Measurements from ENCODE around the gene DPCD. TPM values are rescaled to one million over a fixed set of nuclear protein-coding genes. Genes with fewer than 3 reads are reported as not detected.

DPCD gene
- polyA plus RNA-seq, 1 donor from 2014 or later, result 234 TPM

- H3F3A ChIP-seq (ENCODE audit: insufficient read depth, low read length, poor library complexity, severe bottlenecking), result no peaks in the 10 kb centered on the region
- no peaks in the 10 kb centered on the region for H4K20me1 ChIP-seq (ENCODE audit: insufficient read depth)
- no peaks in the 10 kb centered on the region for H3K36me3 ChIP-seq (ENCODE audit: insufficient read depth, low read length)
- H3K9me2 ChIP-seq (ENCODE audit: insufficient read depth, low read length), result no peaks in the 10 kb centered on the region
- no peaks in the 10 kb centered on the region for H3K9me3 ChIP-seq (ENCODE audit: low read length)
- H2AFZ ChIP-seq (ENCODE audit: low read depth, low read length), result no peak overlapping the region
- peaks cover 4% of the 10 kb centered on the region for H3K27me3 ChIP-seq (ENCODE audit: insufficient read depth, low read depth, low read length)
- H3K27ac ChIP-seq (ENCODE audit: low read length), result no peak overlapping the region
- H3K4me2 ChIP-seq (ENCODE audit: low read length), result no peak overlapping the region
- TF ChIP-seq RAD21 (conservative IDR thresholded peaks at IDR 0.05) (no peak), EZH2 (IDR thresholded peaks at IDR 0.05; ENCODE audit: borderline replicate concordance, insufficient read depth, low read length, poor library complexity, severe bottlenecking) (no peak), REST (IDR thresholded peaks at IDR 0.05; ENCODE audit: borderline replicate concordance) (no peak), TAF1 (IDR thresholded peaks at IDR 0.05; ENCODE audit: low read depth) (no peak), SMC3 (conservative IDR thresholded peaks at IDR 0.05; ENCODE audit: poor library complexity) (no peak), MXI1 (conservative IDR thresholded peaks at IDR 0.05; ENCODE audit: poor library complexity, severe bottlenecking) (no peak), POLR2AphosphoS5 (IDR thresholded peaks at IDR 0.05) (no peak), EP300 (conservative IDR thresholded peaks at IDR 0.05; ENCODE audit: poor library complexity, severe bottlenecking) (no peak), CTCF (IDR thresholded peaks at IDR 0.05; ENCODE audit: poor library complexity, severe bottlenecking) (no peak)
- no peak overlapping the region for H3K4me3 ChIP-seq (ENCODE audit: low read length)
- H3K9ac ChIP-seq (ENCODE audit: low read length), result no peak overlapping the region
- H3K79me2 ChIP-seq (replicated peaks; ENCODE audit: insufficient read depth, low read length), result no peaks in the 10 kb centered on the region
Observed at GRCh38 chr10:101643546-101643945, 55.4 kb downstream of the DPCD start.

- Histone ChIP-seq H3K27ac (ENCODE audit: low read length) (no peak overlapping the region), H3K9me2 (ENCODE audit: insufficient read depth, low read length) (no peaks in the 10 kb centered on the region), H2AFZ (ENCODE audit: low read depth, low read length) (no peak overlapping the region), H3K9me3 (ENCODE audit: low read length) (no peaks in the 10 kb centered on the region), H3K79me2 (replicated peaks; ENCODE audit: insufficient read depth, low read length) (no peaks in the 10 kb centered on the region), H3K4me3 (ENCODE audit: low read length) (no peak overlapping the region), H3F3A (ENCODE audit: insufficient read depth, low read length, poor library complexity, severe bottlenecking) (no peaks in the 10 kb centered on the region), H4K20me1 (ENCODE audit: insufficient read depth) (no peaks in the 10 kb centered on the region), H3K27me3 (ENCODE audit: insufficient read depth, low read depth, low read length) (peaks cover 8% of the 10 kb centered on the region), H3K4me2 (ENCODE audit: low read length) (no peak overlapping the region), H3K9ac (ENCODE audit: low read length) (no peak overlapping the region), H3K36me3 (ENCODE audit: insufficient read depth, low read length) (no peaks in the 10 kb centered on the region)
- TF ChIP-seq MXI1 (conservative IDR thresholded peaks at IDR 0.05; ENCODE audit: poor library complexity, severe bottlenecking), result no peak
- no peak for TF ChIP-seq RAD21 (conservative IDR thresholded peaks at IDR 0.05)
- TF ChIP-seq REST (IDR thresholded peaks at IDR 0.05; ENCODE audit: borderline replicate concordance), result no peak
- no peak for TF ChIP-seq CTCF (IDR thresholded peaks at IDR 0.05; ENCODE audit: poor library complexity, severe bottlenecking)
- no peak for TF ChIP-seq EZH2 (IDR thresholded peaks at IDR 0.05; ENCODE audit: borderline replicate concordance, insufficient read depth, low read length, poor library complexity, severe bottlenecking)
- no peak for TF ChIP-seq SMC3 (conservative IDR thresholded peaks at IDR 0.05; ENCODE audit: poor library complexity)
- TF ChIP-seq TAF1 (IDR thresholded peaks at IDR 0.05; ENCODE audit: low read depth), result no peak
- no peak for TF ChIP-seq EP300 (conservative IDR thresholded peaks at IDR 0.05; ENCODE audit: poor library complexity, severe bottlenecking)
- TF ChIP-seq POLR2AphosphoS5 (IDR thresholded peaks at IDR 0.05), result no peak
Observed at GRCh38 chr10:101644002-101644401, 55.9 kb downstream of the DPCD start.

Data from neural cell (in vitro differentiated cells).